Measurements from ENCODE around the gene TIMM29. TPM values are rescaled to one million over a fixed set of nuclear protein-coding genes. Genes with fewer than 3 reads are reported as not detected.

Gene TIMM29
- total RNA-seq = 29.8 TPM

- peak; percentile 93 for DNase-seq
These were observed at the start of gene TIMM29, which contains the start of gene YIPF2 for GRCh38 chr19:10928563-10929401. Gene TIMM29, plus strand, starts transcription at chr19:10928811. Its CDS starts 12 bp downstream, at chr19:10928823. Gene YIPF2, minus strand, starts transcription at chr19:10928639. Its CDS starts 229 bp downstream, at chr19:10928410.

GRCh38 chr19:10881403-10882107 lies 47.1 kb upstream of the TIMM29 start:
- no peak for DNase-seq

DNA sequence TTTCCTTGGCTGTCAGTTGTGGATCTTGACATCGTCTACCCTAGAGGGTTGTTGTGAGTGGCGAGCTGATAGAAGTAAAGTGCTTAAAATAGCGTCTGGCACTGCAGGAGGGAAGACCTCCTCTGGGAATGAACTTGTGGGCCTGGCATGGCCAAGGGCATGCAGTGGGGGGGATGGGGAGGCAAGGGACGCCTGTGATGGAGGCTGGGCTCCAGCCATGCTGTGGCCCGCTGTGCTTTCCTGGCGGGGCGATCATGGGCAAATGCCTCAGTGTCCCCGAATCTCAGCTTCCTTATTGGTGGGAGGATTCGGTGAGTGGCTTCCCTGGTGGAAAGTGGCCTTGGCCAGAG lies 46.5 kb upstream of the TIMM29 start:
- no peak for DNase-seq

DNA sequence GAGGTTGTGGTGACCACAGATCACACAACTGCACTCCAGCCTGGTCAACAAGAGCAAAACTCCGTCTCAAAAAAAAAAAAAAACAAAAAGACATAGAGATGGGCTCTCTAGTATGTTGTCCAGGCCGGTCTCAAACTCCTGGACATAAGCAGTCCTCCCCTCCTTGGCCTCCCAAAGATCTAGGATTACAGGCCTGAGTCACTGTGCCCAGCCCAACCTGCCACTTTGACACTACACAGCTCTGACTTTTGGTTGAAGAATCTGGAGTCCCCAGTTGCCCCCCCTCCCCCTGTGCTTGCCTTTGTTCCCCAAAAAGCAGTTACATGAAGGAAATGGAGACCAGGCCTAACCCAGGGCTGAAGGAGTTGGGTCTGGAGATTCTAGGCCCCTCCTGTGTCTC lies 44.3 kb upstream of the TIMM29 start:
- DNase-seq = no peak

DNA sequence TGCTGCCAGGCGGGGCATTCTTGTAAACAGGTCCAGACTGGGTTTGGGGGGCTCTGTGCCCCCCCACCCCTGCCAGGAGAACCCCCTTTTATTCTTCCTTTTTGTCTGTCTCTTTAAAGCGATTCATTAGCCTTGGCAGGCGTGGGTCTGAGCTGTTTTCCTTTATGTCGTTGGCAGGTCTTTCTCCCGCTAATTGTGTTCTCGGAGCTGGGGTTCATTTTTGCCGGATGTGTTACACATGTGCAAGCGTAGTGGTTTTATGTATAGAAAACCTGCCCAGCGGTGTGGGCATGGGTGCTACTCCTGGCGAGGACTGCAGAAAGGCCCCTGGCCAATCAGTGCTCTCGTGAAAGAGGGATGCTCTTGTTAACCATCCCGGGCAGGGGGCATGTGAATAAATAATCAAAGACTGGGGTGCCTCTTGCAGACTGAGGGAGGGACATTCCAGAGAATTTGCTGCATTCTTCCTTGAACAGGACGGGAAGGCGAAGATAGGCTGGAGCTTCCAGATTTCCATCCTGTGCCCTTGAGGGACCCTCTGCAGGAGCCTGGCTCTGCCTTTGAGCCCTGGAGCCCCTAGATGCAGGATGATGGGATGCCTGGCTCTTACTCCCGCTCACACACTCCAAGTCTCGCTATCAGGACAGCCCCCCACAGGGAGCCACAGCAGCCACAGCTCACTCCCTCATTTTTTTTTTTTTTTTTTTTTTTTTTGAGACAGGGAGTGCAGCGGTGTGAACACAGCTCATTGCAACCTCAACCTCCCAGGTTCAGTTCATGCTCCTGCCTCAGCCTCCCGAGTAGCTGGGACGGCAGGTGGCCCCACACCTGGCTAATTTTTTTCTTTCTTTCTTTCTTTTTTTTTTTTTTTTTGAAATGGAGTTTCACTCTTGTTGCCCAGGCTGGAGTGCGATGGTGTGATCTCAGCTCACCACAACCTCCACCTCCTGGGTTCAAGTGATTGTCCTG lies 43.1 kb upstream of the TIMM29 start:
- DNase-seq = no peak

- DNase-seq = no peak
These were observed 40.8 kb upstream of the TIMM29 start for GRCh38 chr19:10887616-10888367.

- DNase-seq = no peak
These were observed 40.2 kb upstream of the TIMM29 start for GRCh38 chr19:10888421-10888866.

GRCh38 chr19:10889880-10890279 lies 38.7 kb upstream of the TIMM29 start:
- no peak for DNase-seq

DNA sequence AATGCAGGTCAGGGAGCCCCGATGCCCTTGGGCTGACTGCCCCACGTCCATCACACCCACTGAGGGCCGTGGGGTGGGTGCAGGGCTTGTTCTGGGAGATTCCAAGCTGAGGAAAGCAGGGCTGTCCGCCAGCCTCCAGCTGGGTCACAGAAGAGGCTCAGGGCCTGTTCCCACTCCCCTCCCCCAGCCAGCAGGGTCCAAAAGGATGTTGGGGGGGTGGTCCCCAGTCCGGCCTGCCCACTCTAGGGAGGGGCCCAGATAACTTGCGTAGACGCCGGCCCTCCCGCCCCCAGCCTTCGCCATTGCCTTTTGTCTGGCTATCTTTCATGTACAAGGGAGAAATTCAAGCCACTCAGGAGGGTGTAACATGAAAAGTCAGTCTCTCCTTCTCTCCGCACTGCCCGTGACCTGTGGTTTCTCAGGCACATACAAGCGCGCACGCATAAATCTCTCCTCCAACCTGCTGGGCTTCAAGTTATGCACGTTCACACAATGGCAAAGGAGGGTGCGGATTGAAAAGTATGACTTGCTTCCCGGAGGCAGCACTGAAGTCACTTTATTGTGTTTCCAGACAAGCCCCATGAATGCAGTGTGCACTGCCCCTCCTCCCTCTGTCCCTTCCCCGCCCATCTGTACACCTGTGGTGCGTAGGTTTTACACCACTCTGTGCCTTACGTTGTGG lies 37.1 kb upstream of the TIMM29 start:
- no peak for DNase-seq

DNA sequence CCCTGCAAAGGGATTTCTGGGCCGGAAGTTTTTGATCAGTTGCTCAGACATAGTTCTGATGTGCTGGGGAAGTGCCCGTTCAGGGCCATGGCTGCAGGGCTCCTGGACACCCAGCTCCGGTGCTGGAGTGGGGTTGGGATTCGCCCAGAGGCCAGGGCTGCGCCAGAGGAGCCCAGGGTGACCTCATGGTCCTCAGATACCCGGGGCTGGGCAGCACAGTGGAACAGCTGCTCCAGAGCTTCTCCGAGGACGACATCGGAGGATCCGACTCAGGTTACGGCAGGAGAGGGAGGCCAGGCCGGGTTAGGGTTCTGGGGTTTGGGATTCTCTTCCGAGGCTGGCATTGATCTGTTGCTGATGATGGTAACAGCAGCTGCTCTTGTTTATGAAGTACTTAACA lies 36.4 kb upstream of the TIMM29 start:
- no peak for DNase-seq

DNA sequence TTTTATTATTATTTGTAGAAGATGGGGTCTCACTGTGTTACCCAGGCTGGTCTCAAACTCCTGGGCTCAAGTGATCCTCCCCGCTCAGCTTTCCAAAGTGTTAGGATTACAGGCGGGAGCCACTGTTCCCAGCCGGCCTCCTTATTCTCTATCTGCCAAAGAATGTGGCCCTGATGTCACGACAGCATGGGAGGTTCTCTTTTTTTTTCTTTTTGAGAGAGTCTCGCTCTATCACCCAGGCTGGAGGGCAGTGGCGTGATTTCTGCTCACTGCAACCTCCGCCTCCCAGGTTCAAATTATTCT lies 33.7 kb upstream of the TIMM29 start:
- DNase-seq = no peak

GRCh38 chr19:10895363-10895762 lies 33.2 kb upstream of the TIMM29 start:
- no peak for DNase-seq

DNA sequence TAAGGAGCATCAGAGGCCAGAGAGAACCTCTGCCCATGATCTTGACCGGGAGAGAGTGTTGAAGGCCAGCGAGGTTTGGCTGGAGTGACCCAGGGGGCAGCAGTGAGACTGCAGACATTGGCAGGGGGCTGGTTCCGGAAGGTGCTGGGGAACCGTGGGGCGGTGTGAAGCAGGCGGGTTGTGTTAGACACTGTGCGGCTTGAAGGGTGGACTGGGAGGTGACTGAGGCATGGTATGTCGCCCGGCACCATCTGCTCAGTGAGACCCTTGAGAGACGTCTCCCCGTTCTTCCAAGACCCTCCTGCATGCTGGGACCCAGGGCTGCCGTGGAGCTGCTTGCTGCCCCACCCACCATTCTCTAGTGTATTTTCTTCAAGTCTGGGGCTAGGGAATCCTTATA lies 32.7 kb upstream of the TIMM29 start:
- no peak for DNase-seq

GRCh38 chr19:10896851-10897526 lies 31.6 kb upstream of the TIMM29 start:
- no peak for DNase-seq

GRCh38 chr19:10898633-10899032 lies 30.0 kb upstream of the TIMM29 start:
- DNase-seq = no peak

GRCh38 chr19:10899151-10899653 lies 29.4 kb upstream of the TIMM29 start:
- no peak for DNase-seq

DNA sequence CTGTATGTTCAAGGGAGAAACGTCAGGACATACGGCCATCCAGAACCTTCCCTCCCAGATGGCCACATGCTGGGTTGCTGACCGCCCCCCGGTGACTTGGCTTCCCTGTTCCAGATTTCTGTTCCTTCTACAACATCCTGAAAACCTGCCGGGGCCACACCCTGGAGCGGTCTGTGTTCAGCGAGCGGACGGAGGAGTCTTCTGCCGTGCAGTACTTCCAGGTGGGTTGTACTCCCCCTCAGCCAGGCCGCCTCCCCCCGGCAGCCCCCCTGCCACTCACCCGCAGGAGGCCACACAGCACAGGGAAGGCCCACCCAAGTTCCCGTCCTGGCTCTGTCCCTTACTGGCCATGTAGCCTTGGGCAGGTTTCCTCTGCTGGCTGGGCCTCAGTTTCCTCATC lies 20.7 kb upstream of the TIMM29 start:
- DNase-seq = no peak

DNA sequence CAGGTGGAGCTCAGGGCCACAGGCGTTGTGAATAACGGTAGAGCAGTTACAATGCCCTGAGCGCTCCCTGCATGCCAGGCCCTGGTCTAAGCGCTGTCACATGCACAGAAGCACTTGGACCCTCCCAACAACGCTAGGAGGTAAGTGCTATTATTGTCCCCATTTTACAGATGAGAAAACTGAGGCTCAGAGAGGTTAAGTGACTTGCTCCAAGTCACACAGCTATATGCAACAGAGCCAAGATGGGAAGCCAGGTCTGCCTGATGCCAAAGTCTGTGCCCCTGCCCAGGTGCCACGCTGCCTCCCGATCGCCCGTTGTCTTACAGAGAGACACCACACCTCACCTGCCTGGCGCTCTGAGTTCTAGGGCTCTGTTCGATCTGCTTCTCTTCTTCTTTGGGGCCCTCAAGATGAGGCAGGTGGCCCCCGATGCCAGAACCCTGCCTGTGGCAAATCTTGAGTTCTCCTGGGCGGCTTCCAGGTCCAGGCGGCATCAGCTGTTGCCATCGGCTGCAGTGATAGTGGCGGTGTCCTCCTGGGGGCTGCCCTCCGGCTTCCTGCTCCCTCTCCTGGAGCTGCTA lies 20.1 kb upstream of the TIMM29 start:
- DNase-seq = no peak

DNA sequence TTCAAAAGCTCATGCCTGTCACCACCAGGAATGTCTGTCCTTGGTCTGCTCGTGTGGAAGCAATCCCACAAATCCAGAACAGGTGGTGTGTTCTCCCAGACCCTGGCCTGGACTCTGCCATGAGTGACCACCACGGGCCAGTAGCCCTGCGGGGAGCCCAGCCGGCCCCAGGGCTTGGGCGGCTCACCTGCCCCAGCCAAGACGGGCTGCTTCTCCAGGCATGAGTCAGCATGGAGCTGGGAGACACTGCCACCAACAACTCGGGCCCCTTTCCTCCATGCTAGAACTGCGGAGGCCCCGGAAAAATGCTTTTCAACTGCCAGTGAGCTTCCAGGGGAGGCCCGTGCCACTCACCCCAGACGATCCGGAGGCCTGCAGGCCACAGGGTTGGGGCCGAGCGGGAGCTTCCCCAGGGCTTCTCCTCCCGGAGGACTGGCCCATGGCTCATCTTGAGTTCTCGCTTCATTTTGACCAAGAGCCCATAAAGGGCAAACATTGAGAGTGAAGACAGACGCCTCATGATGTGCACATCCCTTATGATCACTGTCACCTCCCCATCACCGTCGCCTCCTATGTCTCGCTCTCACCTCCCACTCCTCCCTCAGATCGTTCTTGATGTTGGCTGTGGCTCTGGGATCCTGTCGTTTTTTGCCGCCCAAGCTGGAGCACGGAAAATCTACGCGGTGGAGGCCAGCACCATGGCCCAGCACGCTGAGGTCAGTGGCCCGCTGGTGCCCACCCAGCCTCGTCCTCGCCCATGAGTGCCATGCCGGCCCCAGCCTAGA lies 16.8 kb upstream of the TIMM29 start:
- DNase-seq = no peak
